Spinal cord (tissue), 10 donors: ENCODE results near the gene HSPB8. TPM values are rescaled to one million over a fixed set of nuclear protein-coding genes. Genes with fewer than 3 reads are reported as not detected.

Experiments used
- DNase-seq, 6 donors: peaks; one replicate each; pipeline versions ENCODE4 v3.0.0 to v3.0.0-alpha.2; 2013 to 2015; ENCODE audit warnings: low spot score in 6 of 6, low read depth in 4 of 6
- H3K27ac ChIP-seq: one replicate; pipeline ENCODE4 v1.5.1; 2013; ENCODE audit warnings: low read depth, low read length, control low read depth
- H3K27me3 ChIP-seq: one replicate; pipeline ENCODE4 v1.6.1; 2013; ENCODE audit warnings: low read length; ENCODE audit not compliant: control insufficient read depth, insufficient read depth
- H3K36me3 ChIP-seq: one replicate; pipeline ENCODE4 v1.6.1; 2013; ENCODE audit warnings: low read length; ENCODE audit not compliant: control insufficient read depth, insufficient read depth
- H3K4me1 ChIP-seq: one replicate; pipeline ENCODE4 v1.6.1; 2013; ENCODE audit warnings: low read length; ENCODE audit not compliant: control insufficient read depth, insufficient read depth
- H3K4me3 ChIP-seq: one replicate; pipeline ENCODE4 v1.5.1; 2013; ENCODE audit warnings: low read depth, low read length, control low read depth
- H3K9me3 ChIP-seq: one replicate; pipeline ENCODE4 v1.6.1; 2013; ENCODE audit warnings: low read length; ENCODE audit not compliant: control insufficient read depth, insufficient read depth
- WGBS: methylation state at CpG from one replicate; pipeline ENCODE4 v1.1.5; 2013; ENCODE audit warnings: missing lambda C conversion rate; ENCODE audit not compliant: insufficient coverage; 5-methylcytosine and 5-hydroxymethylcytosine counted together
- polyA plus RNA-seq, 2 donors: library from polyadenylated mRNA; unstranded; fragments of 120-200 nt; gene quantifications; one replicate each; pipeline ENCODE4 v1.2.1, GENCODE V29; 2013; ENCODE audit not compliant: insufficient read length in 2 of 2
- total RNA-seq, 2 donors: library from RNA; depleted of rRNA in 1 of 2; stranded (reverse); fragments of 120-200 nt in 1 of 2; fragments of >200 nt in 1 of 2; gene quantifications; one replicate each; pipeline versions ENCODE4 v1.2.3 to v1.2.4, GENCODE V29; 2013 to 2014
- donor health status: healthy.

The HSPB8 gene
- total and polyA plus RNA-seq, 4 donors = 14.8 to 31.2 (median 26.8) TPM

DNA sequence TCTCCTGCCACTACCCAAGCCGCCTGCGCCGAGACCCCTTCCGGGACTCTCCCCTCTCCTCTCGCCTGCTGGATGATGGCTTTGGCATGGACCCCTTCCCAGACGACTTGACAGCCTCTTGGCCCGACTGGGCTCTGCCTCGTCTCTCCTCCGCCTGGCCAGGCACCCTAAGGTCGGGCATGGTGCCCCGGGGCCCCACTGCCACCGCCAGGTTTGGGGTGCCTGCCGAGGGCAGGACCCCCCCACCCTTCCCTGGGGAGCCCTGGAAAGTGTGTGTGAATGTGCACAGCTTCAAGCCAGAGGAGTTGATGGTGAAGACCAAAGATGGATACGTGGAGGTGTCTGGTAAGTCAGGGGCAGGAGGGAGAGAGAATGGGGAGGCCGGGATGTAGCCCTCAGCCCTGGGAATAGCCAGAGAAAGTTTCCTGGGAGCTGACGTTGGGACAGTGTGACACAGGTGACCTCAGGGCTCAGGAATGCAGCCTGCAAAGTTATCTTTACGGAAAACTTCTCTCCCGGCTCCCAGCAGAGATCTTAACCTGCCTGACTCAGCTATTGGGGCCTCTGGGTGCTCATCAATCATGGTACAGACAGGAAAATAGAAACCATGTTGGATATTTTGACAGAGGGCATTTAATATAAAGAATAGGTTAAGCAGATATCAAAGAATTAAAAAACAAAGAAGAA is 747 bp downstream of the HSPB8 start:
- H3K4me3 ChIP-seq = peak overlapping the region; percentile 44
- peaks cover 35% of the 10 kb centered on the region for H3K4me1 ChIP-seq
- WGBS = 52% methylated on average over 15 of the region's 18 CpGs
- H3K9me3 ChIP-seq = no peaks in the 10 kb centered on the region
- H3K27me3 ChIP-seq = peaks cover 6% of the 10 kb centered on the region
- peak in 1 of 6 donors; percentile 50 for DNase-seq
- H3K36me3 ChIP-seq = no peaks in the 10 kb centered on the region
- peak overlapping the region; percentile 57 for H3K27ac ChIP-seq

DNA sequence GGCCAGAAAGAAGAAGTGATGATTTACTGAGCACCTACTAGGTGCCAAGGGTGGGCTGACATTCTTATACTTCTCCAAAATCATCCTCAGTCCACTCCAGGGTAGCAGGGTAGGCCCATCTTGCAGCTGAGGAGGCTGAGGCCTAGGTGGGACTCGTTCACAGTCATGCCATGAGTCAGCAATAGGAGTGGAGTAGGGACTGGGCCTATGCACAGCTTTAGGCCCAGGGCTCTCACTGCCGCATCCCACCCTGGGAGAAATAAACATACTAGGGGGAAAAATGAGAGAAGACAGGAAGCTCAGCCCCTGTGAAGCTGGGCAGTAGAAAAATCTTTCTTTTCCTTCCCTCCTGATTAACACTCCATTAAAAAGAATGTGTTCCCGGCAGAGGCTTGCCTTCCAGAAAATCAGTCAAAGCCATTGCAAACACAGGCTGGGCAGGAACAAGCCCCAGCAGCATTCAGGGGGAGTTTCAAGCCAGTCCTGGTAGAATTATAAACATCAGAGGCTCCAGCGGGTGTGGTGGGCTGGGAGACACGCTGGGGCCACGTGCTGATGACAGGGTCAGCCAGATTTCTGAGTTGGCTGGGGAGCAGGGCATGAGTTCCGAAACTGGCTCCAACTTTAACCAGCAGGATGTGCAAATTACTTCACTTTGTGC is 1.8 kb downstream of the HSPB8 start:
- DNase-seq = peak in 1 of 6 donors; percentile 55
- no peak overlapping the region for H3K27ac ChIP-seq
- H3K9me3 ChIP-seq = no peaks in the 10 kb centered on the region
- no peaks in the 10 kb centered on the region for H3K36me3 ChIP-seq
- H3K4me1 ChIP-seq = peaks cover 35% of the 10 kb centered on the region
- H3K27me3 ChIP-seq = peaks cover 6% of the 10 kb centered on the region
- no peak overlapping the region for H3K4me3 ChIP-seq
- whole genome bisulfite sequencing = 28% methylated on average over 5 of the region's 7 CpGs

GRCh38 chr12:119181202-119181601 is 2.5 kb downstream of the HSPB8 start:
- Histone ChIP-seq H3K9me3 (no peaks in the 10 kb centered on the region), H3K4me3 (no peak overlapping the region), H3K27ac (no peak overlapping the region), H3K36me3 (no peaks in the 10 kb centered on the region), H3K4me1 (peaks cover 32% of the 10 kb centered on the region), H3K27me3 (peaks cover 6% of the 10 kb centered on the region)
- WGBS = 22% methylated on average over 1 of the region's 2 CpGs
- no peak for DNase-seq

- Histone ChIP-seq H3K36me3 (no peaks in the 10 kb centered on the region), H3K27ac (no peak overlapping the region), H3K4me1 (peaks cover 34% of the 10 kb centered on the region), H3K9me3 (no peaks in the 10 kb centered on the region), H3K4me3 (no peak overlapping the region), H3K27me3 (peaks cover 6% of the 10 kb centered on the region)
- WGBS = 92% methylated on average over 2 of the region's 3 CpGs
- DNase-seq = no peak
Observed at GRCh38 chr12:119181944-119182343, 3.2 kb downstream of the HSPB8 start.

- peak overlapping the region; percentile 2 for H3K27ac ChIP-seq
- H3K9me3 ChIP-seq = no peaks in the 10 kb centered on the region
- peaks cover 6% of the 10 kb centered on the region for H3K27me3 ChIP-seq
- no peak overlapping the region for H3K4me3 ChIP-seq
- H3K4me1 ChIP-seq = peaks cover 34% of the 10 kb centered on the region
- 100% methylated on average over 2 of the region's 5 CpGs for whole genome bisulfite sequencing
- no peak for DNase-seq
- no peaks in the 10 kb centered on the region for H3K36me3 ChIP-seq
Observed at GRCh38 chr12:119182701-119183493, 4.2 kb downstream of the HSPB8 start.

GRCh38 chr12:119183942-119184695 is 5.4 kb downstream of the HSPB8 start:
- whole genome bisulfite sequencing = 77% methylated on average over 5 of the region's 9 CpGs
- Histone ChIP-seq H3K27ac (no peak overlapping the region), H3K9me3 (no peaks in the 10 kb centered on the region), H3K36me3 (no peaks in the 10 kb centered on the region), H3K4me1 (peaks cover 25% of the 10 kb centered on the region), H3K4me3 (no peak overlapping the region), H3K27me3 (peaks cover 3% of the 10 kb centered on the region)
- no peak for DNase-seq

- no peak overlapping the region for H3K27ac ChIP-seq
- H3K4me1 ChIP-seq = peaks cover under 1% of the 10 kb centered on the region
- H3K36me3 ChIP-seq = peaks cover 2% of the 10 kb centered on the region
- no peaks in the 10 kb centered on the region for H3K27me3 ChIP-seq
- 96% methylated on average over 14 of the region's 16 CpGs for WGBS
- no peak overlapping the region for H3K4me3 ChIP-seq
- DNase-seq = no peak
- no peaks in the 10 kb centered on the region for H3K9me3 ChIP-seq
Observed at GRCh38 chr12:119195256-119195655, 16.5 kb downstream of the HSPB8 start.

- DNase-seq = no peak
- WGBS = 97% methylated on average over 2 of the region's 2 CpGs
- H3K27ac ChIP-seq = no peak overlapping the region
- no peaks in the 10 kb centered on the region for H3K27me3 ChIP-seq
- H3K9me3 ChIP-seq = no peaks in the 10 kb centered on the region
- no peak overlapping the region for H3K4me3 ChIP-seq
- peaks cover 12% of the 10 kb centered on the region for H3K4me1 ChIP-seq
- peaks cover 2% of the 10 kb centered on the region for H3K36me3 ChIP-seq
Observed at GRCh38 chr12:119198440-119198839, 19.7 kb downstream of the HSPB8 start.

DNA sequence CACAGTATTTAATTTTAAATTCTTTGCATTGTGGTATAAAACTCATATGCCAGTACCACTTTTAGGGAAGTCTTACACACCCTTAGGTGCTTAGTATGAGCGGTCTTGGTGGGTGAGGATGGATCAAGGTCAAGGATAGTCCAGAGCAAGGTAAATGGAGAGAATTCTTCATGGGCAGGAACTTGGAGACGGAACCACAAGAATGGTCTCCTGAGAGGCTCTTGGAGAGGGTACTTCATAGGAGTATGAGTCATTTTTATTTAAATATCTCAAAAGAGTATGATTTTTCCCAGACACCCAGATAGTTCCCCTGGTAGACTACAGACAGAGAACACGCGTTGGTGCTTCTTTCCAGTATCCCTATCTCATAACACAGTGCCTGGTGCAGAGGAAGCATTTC is 21.9 kb downstream of the HSPB8 start:
- WGBS = no CpG with 5 or more reads among the region's 4 CpGs
- no peak overlapping the region for H3K27ac ChIP-seq

More for the DNA sequence above, 21.9 kb downstream of the HSPB8 start:
- H3K9me3 ChIP-seq = no peaks in the 10 kb centered on the region
- no peaks in the 10 kb centered on the region for H3K27me3 ChIP-seq
- DNase-seq = no peak
- H3K36me3 ChIP-seq = no peaks in the 10 kb centered on the region
- no peak overlapping the region for H3K4me3 ChIP-seq
- H3K4me1 ChIP-seq = peaks cover 12% of the 10 kb centered on the region
